GM06990 (cell line): ENCODE results near the gene SPINK14.

ENCODE experiments used
- DNase-seq: peaks from one replicate; pipeline ENCODE4 v3.0.0-alpha.2; 2011; ENCODE audit not compliant: insufficient read length; ENCODE audit errors: extremely low read depth
- H3K27me3 ChIP-seq: replicated peaks from 2 replicates; pipeline ENCODE4 v1.6.0; 2011; ENCODE audit warnings: low read length; ENCODE audit not compliant: control insufficient read depth, insufficient read depth
- H3K36me3 ChIP-seq: 2 replicates; pipeline ENCODE4 v1.5.1; 2011; ENCODE audit warnings: low read length; ENCODE audit not compliant: control insufficient read depth, insufficient read depth
- H3K4me3 ChIP-seq: replicated peaks from 2 replicates; pipeline ENCODE4 v1.5.1; 2011; ENCODE audit warnings: low read depth, mild to moderate bottlenecking, control low read depth, low read length
- TF ChIP-seq, protein P1 (sequence below): IDR thresholded peaks from 2 replicates; pipeline ENCODE4 v1.5.1; 2011; ENCODE audit warnings: low read length, control low read depth, mild to moderate bottlenecking, inconsistent platforms; ENCODE audit not compliant: insufficient read depth, poor library complexity, severe bottlenecking

The SPINK14 gene

DNA sequence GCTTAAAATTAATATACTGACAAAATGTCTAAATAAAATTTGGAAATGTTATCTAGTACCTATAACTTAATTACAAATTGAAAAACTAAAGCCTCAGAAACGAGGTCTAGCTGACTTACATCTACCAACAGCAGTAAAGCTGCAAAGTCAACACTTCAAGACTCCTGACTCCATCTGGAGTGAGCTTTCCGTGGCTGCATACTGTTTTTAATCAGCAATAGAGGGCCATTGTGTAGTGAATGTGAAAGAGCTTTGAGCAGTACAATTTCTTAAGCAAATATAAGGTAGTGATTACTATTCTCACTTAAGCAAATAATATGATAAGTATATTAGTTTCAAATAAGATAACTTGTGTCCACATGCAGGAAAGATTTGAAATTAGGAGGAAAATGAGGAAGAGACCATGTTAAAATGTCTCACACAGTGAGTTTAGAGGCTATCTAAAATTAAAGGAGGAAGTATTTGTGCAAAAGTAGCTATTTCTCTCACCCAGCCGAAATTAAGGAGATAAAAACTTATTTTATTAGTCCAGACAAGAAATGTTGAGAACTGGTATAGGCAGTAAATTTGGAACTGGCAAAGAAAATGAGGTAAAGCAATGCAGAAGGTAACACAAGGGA, 40.9 kb downstream of the SPINK14 start:
- TF ChIP-seq, protein P1, sequence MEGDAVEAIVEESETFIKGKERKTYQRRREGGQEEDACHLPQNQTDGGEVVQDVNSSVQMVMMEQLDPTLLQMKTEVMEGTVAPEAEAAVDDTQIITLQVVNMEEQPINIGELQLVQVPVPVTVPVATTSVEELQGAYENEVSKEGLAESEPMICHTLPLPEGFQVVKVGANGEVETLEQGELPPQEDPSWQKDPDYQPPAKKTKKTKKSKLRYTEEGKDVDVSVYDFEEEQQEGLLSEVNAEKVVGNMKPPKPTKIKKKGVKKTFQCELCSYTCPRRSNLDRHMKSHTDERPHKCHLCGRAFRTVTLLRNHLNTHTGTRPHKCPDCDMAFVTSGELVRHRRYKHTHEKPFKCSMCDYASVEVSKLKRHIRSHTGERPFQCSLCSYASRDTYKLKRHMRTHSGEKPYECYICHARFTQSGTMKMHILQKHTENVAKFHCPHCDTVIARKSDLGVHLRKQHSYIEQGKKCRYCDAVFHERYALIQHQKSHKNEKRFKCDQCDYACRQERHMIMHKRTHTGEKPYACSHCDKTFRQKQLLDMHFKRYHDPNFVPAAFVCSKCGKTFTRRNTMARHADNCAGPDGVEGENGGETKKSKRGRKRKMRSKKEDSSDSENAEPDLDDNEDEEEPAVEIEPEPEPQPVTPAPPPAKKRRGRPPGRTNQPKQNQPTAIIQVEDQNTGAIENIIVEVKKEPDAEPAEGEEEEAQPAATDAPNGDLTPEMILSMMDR, result no peak
- H3K4me3 ChIP-seq, result no peak overlapping the region
- H3K27me3 ChIP-seq, result no peaks in the 10 kb centered on the region
- no peaks in the 10 kb centered on the region for H3K36me3 ChIP-seq
- DNase-seq, result no peak

DNA sequence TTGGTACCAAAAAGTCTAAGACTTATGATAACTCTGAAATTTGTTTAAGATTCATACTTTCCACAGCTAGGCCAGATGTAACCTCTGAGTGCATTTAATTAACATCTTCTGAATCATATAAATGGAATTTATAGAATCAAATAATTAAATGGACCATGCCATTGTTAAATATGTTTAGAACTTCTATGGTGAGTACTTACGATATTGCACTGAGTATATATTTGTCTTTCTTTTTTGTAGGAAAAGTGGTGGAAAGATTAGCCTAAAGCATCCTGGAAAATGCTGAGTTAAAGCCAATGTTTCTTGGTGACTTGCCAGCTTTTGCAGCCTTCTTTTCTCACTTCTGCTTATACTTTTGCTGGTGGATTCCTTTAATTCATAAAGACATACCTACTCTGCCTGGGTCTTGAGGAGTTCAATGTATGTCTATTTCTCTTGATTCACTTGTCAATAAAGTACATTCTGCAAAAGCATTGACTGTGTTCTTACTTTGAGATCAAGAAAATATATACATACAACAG, 46.4 kb downstream of the SPINK14 start:
- Histone ChIP-seq H3K27me3 (no peaks in the 10 kb centered on the region), H3K36me3 (no peaks in the 10 kb centered on the region), H3K4me3 (no peak overlapping the region)
- DNase-seq, result no peak
- TF ChIP-seq, protein P1, result no peak

DNA sequence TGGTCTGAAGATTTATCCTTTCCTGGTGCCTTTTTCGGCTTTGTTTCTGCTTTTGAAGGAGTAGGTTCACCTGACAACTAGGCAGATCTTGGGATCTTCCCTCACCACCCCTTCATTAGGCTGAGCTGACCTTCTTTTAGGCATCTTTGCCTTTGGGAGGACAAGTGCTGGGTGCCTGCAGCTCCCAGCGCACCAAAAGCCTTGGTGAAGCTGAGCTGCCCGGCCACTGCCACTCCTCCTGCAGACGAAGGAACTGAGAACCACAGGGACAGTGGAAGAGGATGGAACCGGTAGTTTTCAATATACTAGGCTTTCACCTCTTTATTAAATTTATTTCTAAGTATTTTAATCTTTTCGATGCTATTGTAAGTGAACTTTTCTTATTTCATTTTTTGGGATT, 53.2 kb downstream of the SPINK14 start:
- Histone ChIP-seq H3K27me3 (no peaks in the 10 kb centered on the region), H3K4me3 (no peak overlapping the region), H3K36me3 (no peaks in the 10 kb centered on the region)
- no peak for DNase-seq
- TF ChIP-seq, protein P1, result no peak

DNA sequence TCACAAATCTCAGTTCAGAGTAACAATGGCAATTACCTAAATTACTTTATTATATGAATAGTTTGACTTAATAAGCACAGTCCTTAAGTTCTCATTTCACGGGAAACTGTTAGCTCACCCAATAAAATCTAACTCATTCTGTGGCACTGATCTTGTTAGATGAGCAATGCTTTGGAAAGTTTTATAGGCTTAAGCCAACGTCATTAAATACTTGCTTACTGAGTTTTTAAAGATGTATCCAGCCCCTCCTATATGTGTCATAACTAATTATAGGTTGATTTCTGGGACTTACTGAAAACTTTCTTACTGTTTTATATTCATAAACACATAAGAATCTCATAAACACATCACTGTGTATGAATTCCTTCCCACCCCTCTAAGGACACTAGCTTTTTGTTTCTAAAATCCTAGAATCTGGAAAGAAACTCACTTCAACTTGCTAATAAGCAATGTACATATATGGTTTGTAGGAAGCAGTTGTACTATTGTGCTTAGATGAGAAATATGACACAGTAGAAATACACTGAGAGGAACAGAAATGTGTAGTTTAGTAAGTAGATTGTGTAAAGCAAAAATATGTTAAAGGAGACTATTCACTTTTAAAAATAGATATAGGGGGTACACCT, 55.9 kb downstream of the SPINK14 start:
- no peaks in the 10 kb centered on the region for H3K27me3 ChIP-seq
- DNase-seq, result no peak
- H3K4me3 ChIP-seq, result no peak overlapping the region
- TF ChIP-seq, protein P1, result no peak
- no peaks in the 10 kb centered on the region for H3K36me3 ChIP-seq
